ENCODE results near the gene PMM2.

PMM2 gene

DNA sequence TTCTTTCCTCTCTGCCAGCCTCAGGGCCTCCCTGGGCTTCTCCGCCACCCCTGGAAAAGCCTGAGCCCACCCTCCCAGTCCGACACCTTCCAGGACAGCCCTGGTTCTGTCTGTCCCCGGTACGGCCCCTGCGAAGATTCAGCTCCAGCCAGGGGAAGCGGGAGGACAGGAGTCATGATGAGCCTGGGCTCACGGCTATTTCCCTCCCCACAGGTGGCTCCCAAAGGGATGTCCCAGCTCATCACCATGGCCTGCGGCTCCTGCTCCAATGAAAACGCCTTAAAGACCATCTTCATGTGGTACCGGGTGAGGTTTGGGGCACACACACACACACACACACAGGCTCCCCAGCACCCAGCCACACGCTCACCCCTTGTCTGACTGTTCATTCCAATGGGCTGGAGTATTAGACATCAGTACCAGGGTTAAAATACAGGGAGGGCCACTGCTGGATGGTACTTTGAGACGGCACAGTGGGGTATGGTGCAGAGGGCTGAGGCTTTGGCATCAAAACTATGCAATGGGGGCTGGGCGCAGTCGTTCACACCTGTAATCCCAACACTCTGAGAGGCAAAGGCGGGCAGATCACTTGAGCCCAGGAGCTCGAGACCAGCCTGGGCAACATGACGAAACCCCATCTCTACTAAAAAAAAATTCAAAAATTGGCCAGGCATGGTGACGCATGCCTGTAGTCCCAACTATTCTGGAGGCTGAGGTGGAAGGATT is 33.0 kb upstream of the PMM2 start:
- Histone ChIP-seq H3K9ac (ENCODE audit: low read length) (no peak overlapping the region), H3K4me2 (ENCODE audit: low read length, poor library complexity, severe bottlenecking) (no peak overlapping the region), H2AK5ac (ENCODE audit: low read length, severe bottlenecking) (no peak overlapping the region), H3K4me3 (ENCODE audit: insufficient read depth in 1 of 2, low read depth in 1 of 2, low read length in 2 of 2) (no peak overlapping the region), H3K9me3 (ENCODE audit: control insufficient read depth, low read length) (no peaks in the 10 kb centered on the region), H2AFZ (ENCODE audit: low read depth, low read length) (no peak overlapping the region), H3K36me3 (ENCODE audit: control insufficient read depth in 1 of 2, insufficient read depth in 2 of 2, low read depth in 1 of 2, low read length in 2 of 2) (peaks cover 0 to 5% of the 10 kb centered on the region in 2 experiments), H2BK12ac (ENCODE audit: low read length in 2 of 2) (no peak overlapping the region), H2BK15ac (ENCODE audit: low read depth, poor library complexity, severe bottlenecking) (no peak overlapping the region), H3K4me1 (ENCODE audit: control insufficient read depth, insufficient read depth, low read depth, low read length) (no peaks in the 10 kb centered on the region), H3K27ac (ENCODE audit: low read length, poor library complexity, severe bottlenecking) (no peak overlapping the region), H4K8ac (ENCODE audit: low read length) (no peak overlapping the region), H2BK120ac (ENCODE audit: low read depth, low read length) (no peak overlapping the region), H3K23ac (ENCODE audit: low read length in 2 of 2) (no peak overlapping the region), H2BK5ac (ENCODE audit: low read depth, low read length, poor library complexity, severe bottlenecking) (no peak overlapping the region), H3K14ac (ENCODE audit: low read length in 2 of 2) (peak overlapping the region in 1 of 2 experiments; percentile 3), H4K91ac (ENCODE audit: low read length) (no peak overlapping the region), H3K18ac (ENCODE audit: low read depth in 1 of 2, low read length in 2 of 2) (no peak overlapping the region), H3K79me1 (replicated peaks; ENCODE audit: low read length, poor library complexity, severe bottlenecking) (no peaks in the 10 kb centered on the region), H3K27me3 (ENCODE audit: control insufficient read depth in 1 of 2, insufficient read depth in 1 of 2, low read length in 2 of 2) (peaks cover 0 to 9% of the 10 kb centered on the region in 2 experiments), H3K4ac (ENCODE audit: low read depth in 1 of 2, low read length in 2 of 2) (no peak overlapping the region)
- 82% methylated on average over 15 of the region's 18 CpGs for WGBS
- DNase-seq, result no peak

DNA sequence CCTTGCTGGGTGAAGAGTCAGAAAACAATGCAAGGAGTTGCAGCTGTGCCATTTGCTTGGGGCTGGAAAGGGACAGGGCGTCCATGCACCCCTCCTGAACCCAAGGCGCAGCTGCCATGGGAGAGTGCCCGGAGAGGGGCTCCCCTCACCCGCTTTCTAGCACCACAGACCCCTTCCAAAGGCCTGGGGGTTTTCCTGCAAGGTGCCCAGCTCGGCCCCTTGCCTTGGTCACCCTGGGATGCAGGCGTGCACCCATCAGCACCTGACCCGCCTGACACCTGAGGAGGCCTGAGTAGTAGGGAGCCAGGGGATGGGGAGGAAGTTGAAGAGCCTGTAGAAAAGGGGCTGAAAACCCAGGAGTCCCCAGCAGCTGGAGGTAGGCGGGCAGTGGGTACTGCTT is 30.5 kb upstream of the PMM2 start:
- H3K4me3 ChIP-seq (ENCODE audit: insufficient read depth in 1 of 2, low read depth in 1 of 2, low read length in 2 of 2), result no peak overlapping the region
- no peak for DNase-seq
- H2AK5ac ChIP-seq (ENCODE audit: low read length, severe bottlenecking), result no peak overlapping the region
- no peak overlapping the region for H4K8ac ChIP-seq (ENCODE audit: low read length)
- no peak overlapping the region for H3K4ac ChIP-seq (ENCODE audit: low read depth in 1 of 2, low read length in 2 of 2)
- H3K23ac ChIP-seq (ENCODE audit: low read length in 2 of 2), result no peak overlapping the region
- H3K79me1 ChIP-seq (replicated peaks; ENCODE audit: low read length, poor library complexity, severe bottlenecking), result no peaks in the 10 kb centered on the region
- no peak overlapping the region for H4K91ac ChIP-seq (ENCODE audit: low read length)
- peaks cover 0 to 5% of the 10 kb centered on the region in 2 experiments for H3K36me3 ChIP-seq (ENCODE audit: control insufficient read depth in 1 of 2, insufficient read depth in 2 of 2, low read depth in 1 of 2, low read length in 2 of 2)
- 95% methylated on average over 7 of the region's 8 CpGs for WGBS
- no peak overlapping the region for H3K14ac ChIP-seq (ENCODE audit: low read length in 2 of 2)
- H2BK5ac ChIP-seq (ENCODE audit: low read depth, low read length, poor library complexity, severe bottlenecking), result no peak overlapping the region
- H3K4me2 ChIP-seq (ENCODE audit: low read length, poor library complexity, severe bottlenecking), result no peak overlapping the region
- H3K9me3 ChIP-seq (ENCODE audit: control insufficient read depth, low read length), result no peaks in the 10 kb centered on the region
- H2AFZ ChIP-seq (ENCODE audit: low read depth, low read length), result no peak overlapping the region
- H3K18ac ChIP-seq (ENCODE audit: low read depth in 1 of 2, low read length in 2 of 2), result no peak overlapping the region
- H2BK120ac ChIP-seq (ENCODE audit: low read depth, low read length), result no peak overlapping the region
- no peak overlapping the region for H3K9ac ChIP-seq (ENCODE audit: low read length)
- H3K27ac ChIP-seq (ENCODE audit: low read length, poor library complexity, severe bottlenecking), result no peak overlapping the region
- no peaks in the 10 kb centered on the region for H3K4me1 ChIP-seq (ENCODE audit: control insufficient read depth, insufficient read depth, low read depth, low read length)
- H2BK15ac ChIP-seq (ENCODE audit: low read depth, poor library complexity, severe bottlenecking), result no peak overlapping the region
- H3K27me3 ChIP-seq (ENCODE audit: control insufficient read depth in 1 of 2, insufficient read depth in 1 of 2, low read length in 2 of 2), result peaks cover 0 to 9% of the 10 kb centered on the region in 2 experiments
- H2BK12ac ChIP-seq (ENCODE audit: low read length in 2 of 2), result no peak overlapping the region

DNA sequence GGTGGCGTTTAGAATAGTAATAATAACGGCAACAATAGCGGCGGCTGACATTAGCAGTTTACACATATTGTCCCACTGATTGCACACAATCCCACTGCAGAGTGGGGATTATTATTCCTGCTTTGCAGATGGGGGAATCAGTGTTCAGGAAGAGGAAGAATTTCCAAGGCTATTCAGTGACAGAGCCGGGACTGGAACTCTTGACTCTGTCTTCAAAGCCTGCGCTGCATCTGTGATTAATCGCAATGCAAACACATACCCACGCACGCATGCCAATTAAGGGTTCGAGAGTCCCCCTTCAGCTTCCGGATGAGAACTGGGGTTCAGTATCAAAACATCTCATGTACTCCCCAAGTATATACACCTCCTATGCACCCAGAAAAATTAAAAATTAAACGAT is 29.4 kb upstream of the PMM2 start:
- H2BK5ac ChIP-seq (ENCODE audit: low read depth, low read length, poor library complexity, severe bottlenecking), result no peak overlapping the region
- H4K8ac ChIP-seq (ENCODE audit: low read length), result no peak overlapping the region

DNA sequence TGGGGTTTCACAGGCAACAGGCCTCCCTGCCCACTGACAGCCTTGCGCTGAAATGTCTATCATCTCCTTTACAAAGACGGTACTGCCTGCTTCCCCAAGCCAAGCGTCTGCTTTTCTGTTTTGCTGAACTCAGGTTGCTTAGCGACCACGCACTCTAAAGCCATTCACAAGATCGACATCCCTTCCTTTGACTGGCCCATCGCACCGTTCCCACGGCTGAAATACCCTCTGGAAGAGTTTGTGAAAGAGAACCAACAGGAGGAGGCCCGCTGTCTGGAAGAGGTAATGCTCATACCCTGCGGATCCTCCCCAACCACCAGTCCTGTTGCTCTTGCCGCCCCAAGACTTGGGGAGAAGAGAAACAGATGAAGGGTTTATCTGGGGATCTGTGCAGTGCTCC is 28.9 kb upstream of the PMM2 start:
- Histone ChIP-seq H3K36me3 (ENCODE audit: control insufficient read depth in 1 of 2, insufficient read depth in 2 of 2, low read depth in 1 of 2, low read length in 2 of 2) (peaks cover 0 to 5% of the 10 kb centered on the region in 2 experiments), H2BK120ac (ENCODE audit: low read depth, low read length) (no peak overlapping the region), H3K27ac (ENCODE audit: low read length, poor library complexity, severe bottlenecking) (no peak overlapping the region), H2BK15ac (ENCODE audit: low read depth, poor library complexity, severe bottlenecking) (no peak overlapping the region), H3K4me2 (ENCODE audit: low read length, poor library complexity, severe bottlenecking) (no peak overlapping the region), H3K18ac (ENCODE audit: low read depth in 1 of 2, low read length in 2 of 2) (no peak overlapping the region), H3K23ac (ENCODE audit: low read length in 2 of 2) (no peak overlapping the region), H2AFZ (ENCODE audit: low read depth, low read length) (no peak overlapping the region), H3K4me3 (ENCODE audit: insufficient read depth in 1 of 2, low read depth in 1 of 2, low read length in 2 of 2) (no peak overlapping the region), H3K14ac (ENCODE audit: low read length in 2 of 2) (no peak overlapping the region), H4K8ac (ENCODE audit: low read length) (no peak overlapping the region), H2AK5ac (ENCODE audit: low read length, severe bottlenecking) (no peak overlapping the region), H3K9ac (ENCODE audit: low read length) (no peak overlapping the region), H3K4me1 (ENCODE audit: control insufficient read depth, insufficient read depth, low read depth, low read length) (no peaks in the 10 kb centered on the region), H3K79me1 (replicated peaks; ENCODE audit: low read length, poor library complexity, severe bottlenecking) (no peaks in the 10 kb centered on the region), H3K4ac (ENCODE audit: low read depth in 1 of 2, low read length in 2 of 2) (no peak overlapping the region), H4K91ac (ENCODE audit: low read length) (no peak overlapping the region), H3K9me3 (ENCODE audit: control insufficient read depth, low read length) (no peaks in the 10 kb centered on the region), H2BK12ac (ENCODE audit: low read length in 2 of 2) (no peak overlapping the region), H2BK5ac (ENCODE audit: low read depth, low read length, poor library complexity, severe bottlenecking) (no peak overlapping the region), H3K27me3 (ENCODE audit: control insufficient read depth in 1 of 2, insufficient read depth in 1 of 2, low read length in 2 of 2) (peaks cover 0 to 8% of the 10 kb centered on the region in 2 experiments)
- 70% methylated on average over 11 of the region's 12 CpGs for WGBS
- DNase-seq, result no peak

More for the DNA sequence above, 29.4 kb upstream of the PMM2 start:
- no peak overlapping the region for H2BK12ac ChIP-seq (ENCODE audit: low read length in 2 of 2)
- H3K27me3 ChIP-seq (ENCODE audit: control insufficient read depth in 1 of 2, insufficient read depth in 1 of 2, low read length in 2 of 2), result peaks cover 0 to 9% of the 10 kb centered on the region in 2 experiments
- H2BK15ac ChIP-seq (ENCODE audit: low read depth, poor library complexity, severe bottlenecking), result no peak overlapping the region
- H3K79me1 ChIP-seq (replicated peaks; ENCODE audit: low read length, poor library complexity, severe bottlenecking), result no peaks in the 10 kb centered on the region
- DNase-seq, result no peak
- H4K91ac ChIP-seq (ENCODE audit: low read length), result no peak overlapping the region
- H2AK5ac ChIP-seq (ENCODE audit: low read length, severe bottlenecking), result no peak overlapping the region
- H3K4me1 ChIP-seq (ENCODE audit: control insufficient read depth, insufficient read depth, low read depth, low read length), result no peaks in the 10 kb centered on the region
- no peak overlapping the region for H2BK120ac ChIP-seq (ENCODE audit: low read depth, low read length)
- H3K23ac ChIP-seq (ENCODE audit: low read length in 2 of 2), result no peak overlapping the region
- H3K4ac ChIP-seq (ENCODE audit: low read depth in 1 of 2, low read length in 2 of 2), result no peak overlapping the region
- no peak overlapping the region for H2AFZ ChIP-seq (ENCODE audit: low read depth, low read length)
- no peak overlapping the region for H3K18ac ChIP-seq (ENCODE audit: low read depth in 1 of 2, low read length in 2 of 2)
- no peak overlapping the region for H3K27ac ChIP-seq (ENCODE audit: low read length, poor library complexity, severe bottlenecking)
- peaks cover 0 to 5% of the 10 kb centered on the region in 2 experiments for H3K36me3 ChIP-seq (ENCODE audit: control insufficient read depth in 1 of 2, insufficient read depth in 2 of 2, low read depth in 1 of 2, low read length in 2 of 2)
- H3K9me3 ChIP-seq (ENCODE audit: control insufficient read depth, low read length), result no peaks in the 10 kb centered on the region
- H3K4me2 ChIP-seq (ENCODE audit: low read length, poor library complexity, severe bottlenecking), result no peak overlapping the region
- H3K9ac ChIP-seq (ENCODE audit: low read length), result no peak overlapping the region
- H3K14ac ChIP-seq (ENCODE audit: low read length in 2 of 2), result no peak overlapping the region
- H3K4me3 ChIP-seq (ENCODE audit: insufficient read depth in 1 of 2, low read depth in 1 of 2, low read length in 2 of 2), result no peak overlapping the region
- 98% methylated on average over 9 of the region's 12 CpGs for WGBS
